ENCODE data around the gene LDHAL6B.
A peak's percentile ranks its signal among the peaks of the same experiment; 100 is the strongest.

LDHAL6B gene

GRCh38 chr15:59176653-59177316 is 29.9 kb upstream of the LDHAL6B start:
- DNase-seq = no peak

- peak in 3 of 56 donors; percentile 7 to 16 (median 11) for DNase-seq
Measured at GRCh38 chr15:59177317-59177660, 29.4 kb upstream of the LDHAL6B start.

GRCh38 chr15:59178151-59178695 is 28.4 kb upstream of the LDHAL6B start:
- DNase-seq = no peak

GRCh38 chr15:59179717-59180116 is 26.9 kb upstream of the LDHAL6B start:
- no peak for DNase-seq

- DNase-seq = no peak
Measured at GRCh38 chr15:59180945-59181600, 25.6 kb upstream of the LDHAL6B start.

GRCh38 chr15:59185725-59186124 is 20.9 kb upstream of the LDHAL6B start:
- no peak for DNase-seq

GRCh38 chr15:59186501-59186900 is 20.1 kb upstream of the LDHAL6B start:
- DNase-seq = no peak

- DNase-seq = no peak
Measured at GRCh38 chr15:59189241-59189640, 17.4 kb upstream of the LDHAL6B start.

- DNase-seq = no peak
Measured at GRCh38 chr15:59190291-59190690, 16.4 kb upstream of the LDHAL6B start.

GRCh38 chr15:59191855-59192237 is 14.8 kb upstream of the LDHAL6B start:
- no peak for DNase-seq

- DNase-seq = no peak
Measured at GRCh38 chr15:59194639-59195325, 11.9 kb upstream of the LDHAL6B start.

- DNase-seq = no peak
Measured at GRCh38 chr15:59196416-59196815, 10.2 kb upstream of the LDHAL6B start.

- DNase-seq = no peak
Measured at GRCh38 chr15:59197454-59197853, 9.2 kb upstream of the LDHAL6B start.

GRCh38 chr15:59199626-59200465 is 6.8 kb upstream of the LDHAL6B start:
- no peak for DNase-seq

- DNase-seq = no peak
Measured at GRCh38 chr15:59200560-59200959, 6.1 kb upstream of the LDHAL6B start.

- peak in 8 of 56 donors; percentile 3 to 48 (median 12) for DNase-seq
Measured at GRCh38 chr15:59203008-59203407, 3.6 kb upstream of the LDHAL6B start.

GRCh38 chr15:59203657-59204056 is 3.0 kb upstream of the LDHAL6B start:
- no peak for DNase-seq

GRCh38 chr15:59205839-59206622 is 612 bp upstream of the LDHAL6B start:
- DNase-seq = no peak

- no peak for DNase-seq
Measured at GRCh38 chr15:59208613-59209249, 2.1 kb downstream of the LDHAL6B start.

- DNase-seq = no peak
Measured at GRCh38 chr15:59210186-59210585, 3.5 kb downstream of the LDHAL6B start.
